ENCODE data around the gene MED12L.

GRCh38 chr3:151400341-151400740 is 314.9 kb downstream of the MED12L start:
- TF ChIP-seq, protein P1, sequence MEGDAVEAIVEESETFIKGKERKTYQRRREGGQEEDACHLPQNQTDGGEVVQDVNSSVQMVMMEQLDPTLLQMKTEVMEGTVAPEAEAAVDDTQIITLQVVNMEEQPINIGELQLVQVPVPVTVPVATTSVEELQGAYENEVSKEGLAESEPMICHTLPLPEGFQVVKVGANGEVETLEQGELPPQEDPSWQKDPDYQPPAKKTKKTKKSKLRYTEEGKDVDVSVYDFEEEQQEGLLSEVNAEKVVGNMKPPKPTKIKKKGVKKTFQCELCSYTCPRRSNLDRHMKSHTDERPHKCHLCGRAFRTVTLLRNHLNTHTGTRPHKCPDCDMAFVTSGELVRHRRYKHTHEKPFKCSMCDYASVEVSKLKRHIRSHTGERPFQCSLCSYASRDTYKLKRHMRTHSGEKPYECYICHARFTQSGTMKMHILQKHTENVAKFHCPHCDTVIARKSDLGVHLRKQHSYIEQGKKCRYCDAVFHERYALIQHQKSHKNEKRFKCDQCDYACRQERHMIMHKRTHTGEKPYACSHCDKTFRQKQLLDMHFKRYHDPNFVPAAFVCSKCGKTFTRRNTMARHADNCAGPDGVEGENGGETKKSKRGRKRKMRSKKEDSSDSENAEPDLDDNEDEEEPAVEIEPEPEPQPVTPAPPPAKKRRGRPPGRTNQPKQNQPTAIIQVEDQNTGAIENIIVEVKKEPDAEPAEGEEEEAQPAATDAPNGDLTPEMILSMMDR (IDR thresholded peaks at IDR 0.05; ENCODE audit: low read length), result no peak
- TF ChIP-seq EZH2 (optimal IDR thresholded peaks at IDR 0.05; ENCODE audit: low read depth, low read length) (no peak), EZH2phosphoT487 (IDR thresholded peaks at IDR 0.05; ENCODE audit: low read length) (no peak)
